GM19238 (cell line): ENCODE measurements around the gene LRRC27.

ENCODE experiments used
- DNase-seq: peaks from one replicate; pipeline ENCODE4 v3.0.0; 2011; ENCODE audit warnings: low spot score; ENCODE audit not compliant: insufficient read length

The LRRC27 gene

GRCh38 chr10:132413226-132414205 is 81.5 kb downstream of the LRRC27 start:
- no peak for DNase-seq

GRCh38 chr10:132414402-132415016 is 82.5 kb downstream of the LRRC27 start:
- no peak for DNase-seq

- no peak for DNase-seq
Measured at GRCh38 chr10:132415255-132415654, 83.3 kb downstream of the LRRC27 start.

- DNase-seq: no peak
Measured at GRCh38 chr10:132415956-132416355, 84.0 kb downstream of the LRRC27 start.

- DNase-seq: no peak
Measured at GRCh38 chr10:132416566-132417256, 84.7 kb downstream of the LRRC27 start.

- no peak for DNase-seq
Measured at GRCh38 chr10:132417257-132417910, 85.4 kb downstream of the LRRC27 start.

GRCh38 chr10:132417957-132418441 is 86.0 kb downstream of the LRRC27 start:
- DNase-seq: no peak

GRCh38 chr10:132418527-132419416 is 86.8 kb downstream of the LRRC27 start:
- DNase-seq: no peak

- DNase-seq: no peak
Measured at GRCh38 chr10:132419538-132420468, 87.8 kb downstream of the LRRC27 start.

GRCh38 chr10:132420469-132420980 is 88.5 kb downstream of the LRRC27 start:
- DNase-seq: no peak

- no peak for DNase-seq
Measured at GRCh38 chr10:132420981-132421846, 89.2 kb downstream of the LRRC27 start.

- DNase-seq: peak; percentile 78
Measured at GRCh38 chr10:132421847-132422751, 90.1 kb downstream of the LRRC27 start.

- DNase-seq: no peak
Measured at GRCh38 chr10:132422903-132423825, 91.2 kb downstream of the LRRC27 start.

- DNase-seq: no peak
Measured at GRCh38 chr10:132423966-132424861, 92.2 kb downstream of the LRRC27 start.
